ENCODE measurements around the gene NME3. TPM values are rescaled to one million over a fixed set of nuclear protein-coding genes. Genes with fewer than 3 reads are reported as not detected.

NME3 gene
- total RNA-seq, 1 experiment from 2014 or later = 76.9 TPM

DNA sequence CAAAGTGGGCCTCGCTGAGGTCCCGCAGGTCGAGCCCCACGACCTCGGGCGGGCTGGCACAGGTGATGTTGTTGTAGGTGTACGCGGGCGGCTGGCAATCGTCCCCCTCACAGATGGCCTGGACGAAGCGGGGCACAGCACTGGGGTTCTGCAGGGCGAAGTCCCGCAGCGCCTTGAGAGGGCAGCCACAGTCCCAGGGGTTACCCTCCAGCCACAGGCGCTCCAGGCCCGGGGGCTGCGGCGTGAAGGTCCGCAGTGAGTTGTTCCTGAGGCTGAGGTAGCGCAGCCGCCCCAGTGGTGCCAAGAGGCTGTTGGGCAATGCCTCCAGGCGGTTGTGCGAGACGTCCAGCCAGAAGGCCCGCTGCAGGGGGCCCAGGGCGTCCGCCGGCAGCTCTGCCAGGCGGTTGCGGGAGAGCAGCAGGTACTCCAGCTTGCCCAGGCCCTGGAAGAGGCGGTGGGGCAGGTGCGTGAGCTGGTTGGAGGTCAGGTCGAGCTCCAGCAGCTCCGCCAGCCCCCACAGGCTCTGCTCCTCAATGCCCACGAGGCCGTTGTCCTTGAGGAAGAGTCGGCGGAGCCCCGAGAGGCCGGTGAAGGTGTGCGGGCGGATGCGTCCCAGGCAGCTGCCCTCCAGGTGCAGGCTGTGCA lies 19.4 kb upstream of the NME3 start:
- Histone ChIP-seq H3K4ac (ENCODE audit: low read depth, low read length) (no peak overlapping the region), H2BK15ac (ENCODE audit: low read depth, low read length) (no peak overlapping the region)

More for the DNA sequence above, 19.4 kb upstream of the NME3 start:
- Histone ChIP-seq H3K27me3 (ENCODE audit: insufficient read depth, low read length) (no peaks in the 10 kb centered on the region), H3K79me1 (ENCODE audit: insufficient read depth, low read depth, low read length, poor library complexity, severe bottlenecking) (no peaks in the 10 kb centered on the region), H2BK20ac (ENCODE audit: low read depth, low read length, poor library complexity, severe bottlenecking) (no peak overlapping the region), H3K79me2 (ENCODE audit: insufficient read depth, low read length) (peaks cover 2% of the 10 kb centered on the region; the same call in 1 of the 2 replicates), H2AK5ac (ENCODE audit: insufficient read length, low read length) (no peak overlapping the region), H3K23me2 (ENCODE audit: insufficient read length, low read depth, low read length, poor library complexity, severe bottlenecking) (no peaks in the 10 kb centered on the region), H3K4me2 (ENCODE audit: insufficient read depth, insufficient read length, low read length) (no peak overlapping the region), H2BK120ac (ENCODE audit: low read depth, low read length, poor library complexity, severe bottlenecking) (no peak overlapping the region), H3K4me1 (ENCODE audit: insufficient read depth, low read length) (no peaks in the 10 kb centered on the region), H2BK5ac (ENCODE audit: insufficient read length, low read length) (no peak overlapping the region), H4K8ac (replicated peaks; ENCODE audit: insufficient read length, low read depth, low read length) (no peak overlapping the region), H3K23ac (ENCODE audit: insufficient read length, low read depth, low read length) (no peak overlapping the region), H3T11ph (ENCODE audit: low read length) (no peak overlapping the region), H3K9me3 (ENCODE audit: control insufficient read depth, low read depth, low read length) (no peaks in the 10 kb centered on the region), H3K56ac (ENCODE audit: insufficient read length, low read depth, low read length) (no peak overlapping the region), H3K27ac (ENCODE audit: insufficient read length, low read depth, low read length) (no peak overlapping the region), H4K91ac (ENCODE audit: insufficient read length, low read depth, low read length) (no peak overlapping the region), H2AFZ (ENCODE audit: low read length) (no peak overlapping the region), H3K14ac (ENCODE audit: insufficient read depth, low read length) (no peak overlapping the region), H2BK12ac (ENCODE audit: insufficient read length, low read depth, low read length) (no peak overlapping the region), H4K20me1 (ENCODE audit: control insufficient read depth, insufficient read depth, insufficient read length) (no peaks in the 10 kb centered on the region), H3K18ac (ENCODE audit: insufficient read length, low read depth, low read length) (no peak overlapping the region), H4K5ac (ENCODE audit: insufficient read length, low read depth, low read length) (no peak overlapping the region), H3K9ac (ENCODE audit: extremely low read depth, insufficient read length, low read length) (no peak overlapping the region)
- Mint-ChIP-seq H3K9me3 (no peaks in the 10 kb centered on the region), H3K4me3 (no peak overlapping the region), H3K27me3 (ENCODE audit: low read depth) (no peaks in the 10 kb centered on the region), H3K4me1 (no peaks in the 10 kb centered on the region), H3K36me3 (ENCODE audit: insufficient read depth in 1 of 3, low read depth in 3 of 3) (peaks cover 4 to 13% (median 6%) of the 10 kb centered on the region in 3 experiments), H3K27ac (no peak overlapping the region)
- no peak for TF ChIP-seq CTCF (conservative IDR thresholded peaks at IDR 0.05)
- no CpG with 5 or more reads among the region's 44 CpGs for WGBS (ENCODE audit: extremely low coverage, insufficient read length, low lambda C conversion rate)
- DNase-seq = no peak

Measured in H9 (cell line).